HG02973 (cell line): ENCODE results near the gene GALP.
"Not testable (repeated sequence)": the region's sequence is repeated elsewhere in the genome, so short reads cannot be mapped to it uniquely, and the experiment has no call there.

ENCODE experiments used
- ATAC-seq: cut with Tn5 transposase; IDR thresholded peaks from one replicate; pipeline ENCODE4 v1.9.1; 2021; ENCODE audit warnings: moderate library complexity; ENCODE audit not compliant: unreplicated experiment

Gene GALP

DNA sequence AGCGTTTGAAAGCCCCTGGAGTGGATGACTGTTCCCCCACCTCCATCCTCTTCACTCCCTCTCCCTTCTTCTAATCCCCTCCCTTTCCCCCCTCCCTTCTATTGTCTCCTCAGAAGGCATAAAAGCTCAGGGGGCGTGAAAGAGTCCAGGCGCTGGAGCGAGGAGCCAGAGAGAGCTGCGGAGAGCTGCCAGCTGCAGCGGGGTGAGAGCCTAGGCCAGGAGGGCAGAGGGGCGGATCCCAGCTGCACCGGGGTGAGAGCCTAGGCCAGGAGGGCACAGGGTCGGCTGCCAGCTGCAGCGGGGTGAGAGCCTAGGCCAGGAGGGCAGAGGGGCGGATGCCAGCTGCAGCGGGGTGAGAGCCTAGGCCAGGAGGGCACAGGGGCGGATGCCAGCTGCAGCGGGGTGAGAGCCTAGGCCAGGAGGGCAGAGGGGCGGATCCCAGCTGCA is at the start of gene GALP:
Gene GALP (plus strand): TSS at position 148 of the 447 bp plus-strand sequence. CDS start 1,101 bp downstream, outside the sequence.
- not testable (repeated sequence) for ATAC-seq

DNA sequence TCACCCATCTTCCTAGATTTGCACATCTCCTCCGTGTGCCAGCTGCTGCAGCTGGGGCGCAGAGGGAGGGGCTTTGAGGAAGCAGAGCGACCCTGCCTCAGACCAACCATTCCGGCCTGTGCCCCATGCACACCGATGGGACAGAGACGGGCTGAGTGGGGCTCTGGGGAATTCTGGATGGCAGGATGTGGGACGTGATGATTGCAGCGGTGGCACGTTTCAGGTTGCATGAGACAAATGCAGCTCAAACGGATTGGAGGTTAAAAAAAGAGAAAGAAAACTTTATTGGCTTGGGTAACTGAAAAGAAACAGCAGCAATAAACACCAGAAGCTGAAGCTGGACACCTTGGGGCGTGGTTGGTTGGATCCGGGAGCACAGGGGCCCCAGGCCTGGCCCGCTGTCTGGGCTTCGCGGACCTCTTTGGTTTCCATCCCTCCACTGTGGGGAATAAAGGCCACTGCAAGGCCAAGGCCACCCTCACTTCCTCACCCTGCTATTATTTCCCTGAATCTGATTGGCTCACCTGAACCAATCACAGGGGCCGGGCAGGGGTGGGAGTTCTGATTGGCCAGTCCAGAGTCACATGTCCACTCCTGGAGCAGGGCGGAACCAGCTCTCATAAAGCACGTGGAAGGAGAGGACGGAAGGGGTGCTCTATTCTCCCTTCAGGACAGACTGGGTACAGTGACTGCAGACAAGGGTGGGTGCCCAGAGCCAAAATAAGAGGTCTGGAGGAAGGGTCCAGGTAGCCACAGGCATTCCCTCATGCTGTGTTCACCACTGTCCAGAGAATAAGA is 48.6 kb upstream of the GALP start:
- ATAC-seq, result no peak

DNA sequence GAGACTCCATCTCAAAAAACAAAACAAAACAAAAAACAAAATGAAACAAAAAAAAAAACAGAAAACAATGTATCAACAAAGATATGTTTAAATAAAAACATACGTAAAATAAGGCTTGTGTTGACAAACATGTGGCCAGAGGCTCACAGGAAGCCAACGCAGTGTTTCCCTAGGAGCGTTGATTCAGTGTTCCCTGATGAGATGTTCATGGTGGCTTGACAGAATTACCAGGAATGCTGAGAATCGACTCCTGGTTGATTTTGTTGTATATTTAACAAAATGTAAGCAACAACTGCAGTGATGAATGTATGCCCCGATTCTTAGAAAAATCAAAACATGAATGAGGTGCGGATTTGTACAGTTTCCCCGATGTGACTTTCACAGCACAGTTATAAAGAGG is 45.8 kb upstream of the GALP start:
- ATAC-seq, result no peak

DNA sequence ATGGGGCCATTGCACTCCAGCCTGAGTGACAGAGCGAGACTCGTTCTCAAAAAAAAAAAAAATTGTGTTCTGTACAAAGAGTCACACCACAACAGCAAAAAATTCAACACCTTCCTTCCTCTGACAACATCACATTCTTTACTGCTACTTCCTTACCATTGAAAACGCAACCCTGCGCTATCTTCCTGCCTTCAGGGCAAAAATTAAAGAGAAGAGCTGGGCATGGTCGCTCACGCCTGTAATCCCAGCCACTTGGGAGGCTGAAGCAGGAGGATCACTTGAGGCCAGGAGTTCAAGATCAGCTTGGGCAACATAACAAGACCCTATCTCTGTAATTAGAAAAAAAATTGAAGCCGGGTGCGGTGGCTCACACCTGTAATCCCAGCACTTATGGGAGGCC is 44.2 kb upstream of the GALP start:
- no peak for ATAC-seq

DNA sequence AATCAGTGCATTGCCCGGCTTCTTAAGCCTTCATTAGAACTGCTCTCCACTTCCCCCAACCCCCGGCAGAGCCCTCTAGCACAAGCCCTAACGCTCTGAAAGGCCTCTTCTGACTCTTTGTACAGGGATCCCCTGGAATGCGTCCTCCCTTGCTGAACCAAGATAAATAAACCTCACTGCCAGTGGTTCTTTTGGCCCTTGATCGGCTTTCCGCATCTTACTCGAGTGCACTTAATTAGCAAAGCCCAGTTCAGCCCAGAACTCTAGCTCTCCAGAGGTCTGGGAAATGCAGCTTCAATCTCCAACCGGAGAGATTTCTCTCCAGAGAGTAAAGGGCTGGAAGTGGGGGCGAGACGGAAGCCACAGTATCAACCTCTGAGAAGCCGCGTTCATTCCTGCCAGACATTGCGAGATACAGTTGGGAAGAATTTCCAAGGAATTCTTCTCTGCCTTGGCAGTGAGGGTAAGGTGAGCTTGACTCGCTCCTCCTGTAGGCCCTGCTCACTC is 43.4 kb upstream of the GALP start:
- no peak for ATAC-seq

DNA sequence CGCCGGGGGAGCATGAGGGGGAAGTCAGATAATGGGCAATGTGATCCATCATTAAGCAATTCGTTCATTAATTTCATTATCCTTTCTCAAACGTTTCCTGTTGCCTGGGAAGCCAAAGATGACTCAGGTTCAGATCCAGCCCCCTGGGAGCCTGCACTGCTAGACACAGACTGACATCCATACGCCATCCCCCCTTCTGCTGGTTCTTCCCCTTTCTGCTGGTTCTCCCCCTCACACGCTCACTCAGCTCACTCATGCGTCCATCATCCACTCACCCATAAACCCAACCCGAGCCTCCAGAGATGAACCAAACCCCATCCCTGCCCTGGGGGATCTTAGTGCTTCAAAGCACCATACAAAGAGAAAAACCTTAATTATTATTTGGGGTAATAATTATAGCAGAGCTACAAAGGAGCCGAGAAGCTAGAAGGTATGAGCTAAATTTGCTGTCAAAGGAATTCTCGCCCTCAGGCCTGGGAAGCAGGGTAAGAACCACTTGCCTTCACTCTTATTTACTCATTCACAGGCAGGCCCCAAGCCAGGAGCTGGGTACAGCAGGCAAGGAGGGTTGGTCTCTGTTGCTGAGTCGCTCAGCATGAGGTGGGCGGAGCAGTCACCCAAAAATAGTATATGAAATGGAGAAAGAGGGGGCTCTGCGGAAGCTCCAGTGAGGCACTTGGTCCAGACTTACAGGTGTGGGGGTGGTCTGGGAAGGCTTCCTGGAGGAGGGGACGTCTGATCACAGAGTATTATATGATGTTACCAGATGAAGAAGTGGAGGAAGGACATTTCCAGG is 41.8 kb upstream of the GALP start:
- peak; percentile 74 for ATAC-seq

DNA sequence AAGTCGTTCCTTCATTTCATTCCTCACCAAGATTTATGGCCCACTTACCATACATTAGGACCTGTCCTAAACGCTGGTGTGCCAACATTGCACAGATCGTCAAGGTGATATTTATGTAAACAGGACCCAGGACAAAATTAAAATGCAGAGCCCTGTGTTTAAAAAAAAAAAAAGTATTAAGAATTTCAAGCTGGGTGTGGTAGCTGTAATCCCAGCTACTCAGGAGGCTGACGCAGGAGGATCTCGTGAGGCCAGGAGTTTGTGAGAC is 41.2 kb upstream of the GALP start:
- no peak for ATAC-seq

DNA sequence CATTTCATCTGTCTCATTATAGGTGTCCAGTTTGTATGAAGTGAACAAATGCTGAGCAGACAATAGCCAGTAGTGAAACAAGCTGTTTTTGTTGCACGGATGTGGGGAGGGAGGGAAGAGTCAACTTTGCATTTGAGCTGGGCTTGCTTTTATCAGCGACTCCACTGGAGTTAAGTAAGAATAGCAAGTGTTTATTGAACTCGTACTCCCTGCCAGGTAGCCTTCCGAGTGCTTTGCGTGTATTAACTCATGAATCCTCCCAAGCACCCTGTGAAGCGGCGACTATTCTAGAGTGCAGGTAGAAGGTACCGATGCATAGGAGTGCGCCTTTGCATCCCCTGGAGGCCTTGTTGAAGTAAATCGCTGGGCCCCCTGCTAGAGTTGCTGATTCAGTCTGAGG is 39.4 kb upstream of the GALP start:
- ATAC-seq, result no peak

DNA sequence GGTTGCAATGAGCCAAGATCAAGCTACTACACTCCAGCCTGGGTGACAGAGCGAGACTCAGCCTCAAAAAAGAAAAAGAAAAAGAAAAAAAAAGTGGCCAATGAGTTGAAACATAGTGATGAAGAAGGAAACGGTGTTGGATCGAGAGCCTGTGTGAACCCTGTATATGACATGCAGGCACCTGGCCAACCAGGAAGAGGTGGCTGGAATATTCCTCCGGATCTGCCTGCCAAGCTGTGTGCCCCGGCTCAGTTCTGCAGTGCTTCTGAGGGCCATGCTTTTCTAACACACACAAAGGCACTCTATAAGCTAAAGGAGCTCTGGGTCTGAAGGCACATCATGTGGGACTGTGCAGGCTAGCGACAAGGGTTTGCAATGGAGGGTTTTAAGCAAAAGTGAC is 38.4 kb upstream of the GALP start:
- ATAC-seq, result no peak

DNA sequence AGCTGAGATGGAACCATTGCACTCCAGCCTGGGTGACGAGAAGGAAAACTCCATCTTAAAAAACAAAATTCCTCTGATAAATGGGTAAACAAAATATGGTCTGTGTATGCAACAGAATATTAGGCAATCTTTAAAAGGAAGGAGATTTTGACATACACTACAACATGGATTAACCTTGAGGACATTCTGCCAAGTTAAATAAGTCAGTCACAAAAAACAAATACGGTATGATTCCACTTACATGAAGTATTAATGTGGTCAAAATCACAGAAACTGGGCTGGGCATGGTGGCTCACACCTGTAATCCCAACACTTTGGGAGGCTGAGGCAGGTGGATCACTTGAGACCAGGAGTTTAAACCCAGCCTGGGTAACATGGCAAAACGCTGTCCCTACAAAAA is 37.7 kb upstream of the GALP start:
- ATAC-seq, result no peak

DNA sequence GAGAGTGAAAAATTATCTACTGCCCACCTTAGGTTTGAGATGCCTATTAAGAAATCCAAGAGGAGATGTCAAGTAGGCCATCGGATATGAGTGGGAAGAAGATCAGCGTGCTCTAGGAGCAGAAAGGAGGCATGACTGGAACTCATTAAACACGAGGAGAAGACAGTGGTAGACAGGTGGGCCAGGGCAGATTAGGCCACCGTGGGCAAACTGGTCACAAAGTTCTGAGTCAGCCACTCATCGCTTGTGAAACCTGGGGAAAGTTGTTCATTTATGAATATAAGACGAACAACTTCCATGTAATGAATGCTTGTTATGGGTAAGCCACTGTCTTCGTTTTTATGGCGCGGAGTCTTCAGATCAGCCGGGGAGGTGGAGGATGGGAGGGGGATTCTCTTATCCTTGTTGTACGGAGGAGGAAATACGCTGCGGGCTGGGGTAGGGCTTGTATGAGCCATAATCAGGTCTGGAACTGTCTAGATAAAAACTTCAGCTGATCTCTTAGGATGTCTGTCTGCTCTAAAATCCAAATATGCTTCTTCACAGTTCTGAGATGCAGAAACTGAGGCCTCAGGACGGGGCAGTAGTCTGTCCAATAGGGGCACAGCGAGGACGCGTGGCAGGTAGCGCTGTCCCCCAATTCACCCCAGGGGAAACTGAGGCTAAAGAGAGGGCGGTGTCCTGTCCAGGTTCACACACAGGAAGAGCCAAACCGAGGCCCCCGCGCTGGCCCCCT is 35.8 kb upstream of the GALP start:
- ATAC-seq, result no peak

DNA sequence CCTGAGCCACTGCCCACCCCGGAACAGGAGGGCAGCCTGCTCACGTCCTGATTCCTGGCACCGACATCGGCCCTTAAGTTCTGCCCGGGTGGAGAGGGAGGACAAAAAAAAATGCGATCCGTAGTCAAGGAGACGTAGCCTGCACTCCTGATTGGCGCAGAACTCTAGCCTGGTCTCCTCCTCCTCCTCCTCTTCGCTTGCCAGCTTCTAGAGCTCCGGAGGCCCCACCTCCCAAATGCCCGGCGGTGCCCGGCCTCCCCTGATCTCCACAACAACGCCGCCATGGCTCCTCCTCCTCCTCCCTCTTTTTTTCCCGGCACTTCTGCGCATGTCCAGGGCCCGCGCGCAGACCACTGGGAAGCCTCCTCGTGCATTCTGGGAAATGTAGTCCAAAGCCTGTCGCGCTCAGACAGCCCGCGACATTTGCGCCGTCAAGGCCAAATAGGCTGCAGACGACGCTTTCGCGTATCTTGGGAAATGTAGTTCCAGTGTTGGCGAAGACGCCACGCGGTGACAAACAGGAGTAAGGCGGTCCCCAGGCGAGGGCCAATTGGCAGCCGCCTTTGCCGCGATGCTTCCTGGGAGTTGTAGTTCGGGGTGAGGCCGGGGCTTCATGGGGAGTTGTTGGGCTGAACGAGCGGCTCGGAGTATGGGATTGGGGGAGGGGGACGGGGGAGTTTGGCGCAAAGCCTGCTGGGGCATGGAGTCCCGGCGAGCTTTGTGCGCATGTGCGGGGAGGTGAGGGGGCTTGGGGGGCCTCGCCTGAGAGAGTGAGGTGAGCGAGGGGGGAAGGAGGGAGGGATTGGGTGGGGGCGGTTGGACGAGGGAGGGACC is 35.0 kb upstream of the GALP start, which contains the start of gene ZNF444:
Gene ZNF444 (plus strand): TSS at position 705 of the 834 bp plus-strand sequence. CDS start 5,625 bp downstream, outside the sequence.
- ATAC-seq, result peak; percentile 88

DNA sequence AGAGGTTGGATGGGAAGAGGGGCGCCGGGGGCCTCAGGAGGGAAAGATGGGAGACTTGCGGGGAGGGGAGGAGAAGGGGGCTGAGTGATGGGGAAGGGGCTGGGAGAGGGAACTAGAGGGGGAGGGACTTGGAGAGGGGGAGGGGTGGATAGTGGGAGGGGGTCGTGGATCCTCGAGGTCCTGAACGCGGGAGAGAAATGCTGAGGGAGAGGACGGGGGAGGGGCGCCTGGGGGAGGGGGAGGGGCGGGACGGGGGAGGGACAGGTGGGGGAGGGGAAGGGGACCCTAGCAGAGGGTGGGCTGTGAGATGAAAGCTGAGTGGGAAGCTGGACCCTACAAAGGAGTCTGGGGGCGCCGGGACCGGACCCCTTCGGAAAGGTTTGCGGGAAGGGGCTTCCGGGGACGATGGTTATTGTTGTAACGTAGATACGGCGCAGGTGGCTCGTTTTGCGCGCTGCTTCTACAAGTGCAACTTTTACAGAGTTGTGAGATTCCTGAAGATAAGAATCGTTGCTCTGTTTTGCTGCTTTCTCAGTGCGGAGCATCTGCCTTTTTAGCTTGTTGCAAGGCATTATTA is 34.3 kb upstream of the GALP start:
- no peak for ATAC-seq

DNA sequence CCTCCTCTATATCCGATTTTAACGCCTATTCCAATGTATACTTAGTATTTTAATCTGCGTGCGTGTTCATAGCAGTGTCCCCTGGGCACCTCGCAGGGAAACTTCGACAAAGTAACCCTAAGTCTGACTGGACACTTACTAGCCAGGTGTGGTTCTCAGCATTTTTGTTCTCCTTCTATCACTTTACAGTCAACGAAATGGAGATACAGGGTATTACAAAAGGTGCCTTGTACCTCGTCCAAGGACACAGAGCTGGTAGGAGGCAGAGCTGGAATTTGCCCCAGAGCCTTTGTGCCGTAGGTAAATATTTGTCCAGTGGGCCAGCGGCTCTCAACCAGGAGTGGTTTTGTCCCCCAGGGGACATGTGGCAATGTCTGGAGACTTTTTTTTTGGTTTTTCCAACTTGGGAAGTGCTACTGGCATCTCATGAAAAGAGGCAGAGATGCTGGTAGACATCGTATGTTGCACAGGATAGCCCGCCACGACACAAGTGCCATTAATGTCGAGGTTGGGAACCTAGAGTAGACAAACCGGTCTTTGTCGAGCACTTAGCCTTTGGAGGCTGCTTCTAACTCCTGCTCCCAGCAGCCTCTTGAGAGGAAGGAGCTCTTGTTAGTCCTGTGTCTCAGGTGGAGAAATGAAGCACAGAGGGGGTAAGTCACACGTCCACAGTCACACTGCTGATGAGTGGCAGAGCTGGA is 33.6 kb upstream of the GALP start:
- ATAC-seq, result no peak

DNA sequence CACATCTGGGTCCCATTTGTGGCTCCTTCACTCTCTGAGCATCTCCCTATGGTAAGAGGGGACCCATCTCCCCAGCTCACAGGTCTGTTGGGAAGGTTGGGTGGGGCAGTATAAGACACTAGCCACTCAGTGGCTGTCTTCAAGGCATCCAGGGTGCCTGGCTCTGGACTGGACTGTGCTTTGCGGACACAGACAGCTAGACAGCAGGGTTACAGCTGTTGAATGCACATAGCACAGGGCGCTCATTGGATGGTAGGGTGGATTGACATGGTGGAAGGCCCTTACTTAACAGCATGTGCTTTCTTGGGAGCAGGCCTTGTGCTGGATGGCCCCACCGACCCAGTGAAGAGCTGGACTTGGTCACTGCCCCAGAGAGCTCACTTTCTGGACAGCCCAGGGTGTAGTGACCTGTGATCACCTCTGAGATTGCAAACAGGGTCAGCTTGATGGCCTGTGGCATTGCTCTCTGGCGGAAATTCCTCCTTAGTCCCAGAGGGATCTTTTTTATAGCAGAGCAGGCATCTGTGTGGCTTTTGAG is 32.8 kb upstream of the GALP start:
- ATAC-seq, result no peak

DNA sequence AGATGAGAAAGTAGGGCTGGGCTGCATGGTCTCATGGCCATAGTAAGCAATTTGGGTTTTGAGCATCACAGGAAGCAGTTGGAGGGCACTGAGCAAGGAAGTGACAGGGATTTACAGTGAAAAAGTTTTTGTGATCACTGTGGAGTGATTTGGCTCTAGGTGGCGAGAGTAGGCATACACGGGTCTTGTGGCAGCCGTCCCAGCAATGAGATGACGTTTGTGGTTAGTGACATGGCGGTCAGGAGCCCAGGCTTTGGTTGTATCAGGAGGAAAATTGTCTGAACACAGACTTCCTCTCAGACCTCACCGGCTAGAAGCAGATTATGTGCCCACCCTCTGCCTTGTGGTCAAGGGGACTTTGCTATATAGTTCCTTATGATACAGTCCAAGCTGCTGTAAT is 31.4 kb upstream of the GALP start:
- no peak for ATAC-seq

DNA sequence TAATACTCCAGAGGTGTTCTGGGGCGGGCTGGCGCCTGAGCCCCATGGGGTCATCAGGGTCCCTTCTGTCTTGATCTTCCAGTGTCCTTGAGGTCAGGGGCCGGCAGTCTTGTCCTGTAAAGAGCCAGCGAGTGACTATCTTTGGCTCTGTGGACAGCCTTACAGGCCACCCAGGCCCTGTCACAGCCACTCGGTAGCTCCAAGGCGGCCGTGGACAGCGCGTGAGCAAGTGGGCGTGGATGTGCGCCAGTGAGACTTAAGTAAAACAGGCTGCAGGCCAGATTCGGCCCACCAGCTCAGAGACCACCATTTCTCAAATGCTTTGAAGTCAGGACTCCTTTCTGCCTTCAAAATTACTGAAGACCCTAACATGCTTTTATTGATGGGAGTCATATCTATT is 31.0 kb upstream of the GALP start:
- ATAC-seq, result no peak

DNA sequence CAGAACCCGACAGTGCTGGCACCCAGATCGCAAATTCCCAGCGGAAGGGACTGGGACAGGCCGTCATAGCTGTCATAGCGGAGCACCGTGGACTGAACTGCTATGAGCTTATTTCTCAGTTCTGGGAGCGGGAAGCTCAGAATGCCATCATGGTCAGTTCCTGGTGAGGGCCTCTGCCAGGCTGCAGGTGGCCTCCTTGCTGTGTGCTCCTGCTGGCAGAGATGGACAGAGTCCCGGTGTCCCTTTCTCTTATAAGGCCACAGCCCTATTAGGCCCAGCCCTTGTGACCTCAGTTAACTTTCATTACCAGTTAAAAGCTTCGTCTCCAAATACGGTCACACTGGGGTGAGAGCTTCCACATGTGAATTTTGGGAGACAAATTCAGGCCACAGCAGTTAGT is 30.1 kb upstream of the GALP start:
- no peak for ATAC-seq

DNA sequence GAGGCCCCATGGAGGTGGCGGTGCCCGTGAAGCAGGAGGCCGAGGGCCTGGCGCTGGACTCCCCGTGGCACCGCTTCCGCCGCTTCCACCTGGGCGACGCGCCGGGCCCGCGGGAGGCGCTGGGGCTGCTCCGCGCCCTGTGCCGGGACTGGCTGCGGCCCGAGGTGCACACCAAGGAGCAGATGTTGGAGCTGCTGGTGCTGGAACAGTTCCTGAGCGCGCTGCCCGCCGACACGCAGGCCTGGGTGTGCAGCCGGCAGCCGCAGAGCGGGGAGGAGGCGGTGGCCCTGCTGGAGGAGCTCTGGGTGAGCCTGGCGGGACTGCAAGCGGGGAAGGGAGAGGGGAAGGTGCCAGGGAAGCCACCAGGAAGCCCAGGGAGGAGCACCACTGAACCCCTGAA is 28.9 kb upstream of the GALP start:
- ATAC-seq, result no peak
